ENCODE results near the gene ATP5MC3. TPM values are rescaled to one million over a fixed set of nuclear protein-coding genes. Genes with fewer than 3 reads are reported as not detected.

ATP5MC3 gene
- total RNA-seq, 4 donors from 2014 or later: 202 to 358 (median 221) TPM

DNA sequence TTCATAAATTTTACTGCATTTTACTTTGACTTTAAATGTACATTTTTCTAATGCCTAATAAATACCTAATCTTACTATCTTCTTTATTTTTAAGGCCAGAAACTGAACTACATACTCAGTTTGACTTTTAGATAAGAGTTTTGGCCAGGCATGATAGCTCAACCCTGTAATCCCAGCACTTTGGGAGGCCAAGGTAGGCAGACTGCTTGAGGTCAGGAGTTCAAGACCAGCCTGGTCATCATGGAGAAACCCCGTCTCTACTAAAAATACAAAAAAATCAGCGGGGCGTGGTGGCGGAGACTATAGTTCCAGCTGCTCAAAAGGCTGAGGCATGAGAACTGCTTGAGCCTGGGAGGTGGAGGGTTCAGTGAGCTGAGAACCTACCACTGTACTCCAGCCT, 22.6 kb downstream of the ATP5MC3 start:
- DNase-seq (no peak), ATAC-seq (no peak)
- H3K4me3 ChIP-seq: no peak overlapping the region
- H3K27ac ChIP-seq: no peak overlapping the region
- no peaks in the 10 kb centered on the region for H3K36me3 ChIP-seq
- TF ChIP-seq, protein P1, sequence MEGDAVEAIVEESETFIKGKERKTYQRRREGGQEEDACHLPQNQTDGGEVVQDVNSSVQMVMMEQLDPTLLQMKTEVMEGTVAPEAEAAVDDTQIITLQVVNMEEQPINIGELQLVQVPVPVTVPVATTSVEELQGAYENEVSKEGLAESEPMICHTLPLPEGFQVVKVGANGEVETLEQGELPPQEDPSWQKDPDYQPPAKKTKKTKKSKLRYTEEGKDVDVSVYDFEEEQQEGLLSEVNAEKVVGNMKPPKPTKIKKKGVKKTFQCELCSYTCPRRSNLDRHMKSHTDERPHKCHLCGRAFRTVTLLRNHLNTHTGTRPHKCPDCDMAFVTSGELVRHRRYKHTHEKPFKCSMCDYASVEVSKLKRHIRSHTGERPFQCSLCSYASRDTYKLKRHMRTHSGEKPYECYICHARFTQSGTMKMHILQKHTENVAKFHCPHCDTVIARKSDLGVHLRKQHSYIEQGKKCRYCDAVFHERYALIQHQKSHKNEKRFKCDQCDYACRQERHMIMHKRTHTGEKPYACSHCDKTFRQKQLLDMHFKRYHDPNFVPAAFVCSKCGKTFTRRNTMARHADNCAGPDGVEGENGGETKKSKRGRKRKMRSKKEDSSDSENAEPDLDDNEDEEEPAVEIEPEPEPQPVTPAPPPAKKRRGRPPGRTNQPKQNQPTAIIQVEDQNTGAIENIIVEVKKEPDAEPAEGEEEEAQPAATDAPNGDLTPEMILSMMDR (IDR thresholded peaks at IDR 0.05 in 4 of 5, conservative IDR thresholded peaks at IDR 0.05 in 1 of 5): no peak
- no peak for TF ChIP-seq POLR2A (IDR thresholded peaks at IDR 0.05)
- intact Hi-C loops (cut with DNase I; ENCODE audit: low total_unique reads): no loop called here
- in situ Hi-C loops (cut with MboI; ENCODE audit: low sequenced_read_pairs in 4 of 4): loop anchor here in 2 of 4 donors (25.0 kb wide), 1 partner anchor 672 kb away; the partner anchor contains the start of gene GPR155 (in 2 of the 2)
- H3K27me3 ChIP-seq: no peaks in the 10 kb centered on the region
- no peaks in the 10 kb centered on the region for H3K9me3 ChIP-seq
- H3K4me1 ChIP-seq: peaks cover 14 to 21% of the 10 kb centered on the region in 2 donors

DNA sequence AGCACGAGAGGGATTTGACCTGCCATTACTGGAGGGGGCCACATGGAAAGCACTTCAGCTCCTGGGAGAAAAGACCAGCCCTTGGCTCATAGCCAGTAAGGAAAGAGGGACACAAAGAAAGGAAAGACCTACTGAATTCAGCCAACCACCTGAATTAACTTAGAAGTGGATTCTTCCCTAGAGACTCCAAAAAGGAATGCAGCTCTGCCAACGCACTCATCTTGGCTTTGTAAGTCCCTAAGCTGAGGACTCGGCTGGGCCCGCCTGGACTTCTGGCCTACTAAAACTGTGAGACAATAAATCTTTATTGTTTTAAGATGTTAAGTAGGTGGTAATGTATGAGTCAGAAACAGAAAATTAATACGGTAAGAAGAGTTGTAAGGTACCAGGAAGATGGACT, 25.0 kb downstream of the ATP5MC3 start:
- TF ChIP-seq, protein P1 (IDR thresholded peaks at IDR 0.05 in 4 of 5, conservative IDR thresholded peaks at IDR 0.05 in 1 of 5): no peak
- no peak for TF ChIP-seq POLR2A (IDR thresholded peaks at IDR 0.05)
- Histone ChIP-seq H3K27me3 (no peaks in the 10 kb centered on the region), H3K27ac (no peak overlapping the region), H3K9me3 (no peaks in the 10 kb centered on the region), H3K36me3 (no peaks in the 10 kb centered on the region), H3K4me3 (no peak overlapping the region), H3K4me1 (peaks cover 28 to 33% of the 10 kb centered on the region in 2 donors)
- in situ Hi-C loops (cut with MboI; ENCODE audit: low sequenced_read_pairs in 4 of 4): loop anchor here in 2 of 4 donors (25.0 kb wide), 1 partner anchor 669 kb away; the partner anchor contains the start of gene GPR155 (in 2 of the 2)
- DNase-seq (no peak), ATAC-seq (no peak)
- intact Hi-C loops (cut with DNase I; ENCODE audit: low total_unique reads): no loop called here

DNA sequence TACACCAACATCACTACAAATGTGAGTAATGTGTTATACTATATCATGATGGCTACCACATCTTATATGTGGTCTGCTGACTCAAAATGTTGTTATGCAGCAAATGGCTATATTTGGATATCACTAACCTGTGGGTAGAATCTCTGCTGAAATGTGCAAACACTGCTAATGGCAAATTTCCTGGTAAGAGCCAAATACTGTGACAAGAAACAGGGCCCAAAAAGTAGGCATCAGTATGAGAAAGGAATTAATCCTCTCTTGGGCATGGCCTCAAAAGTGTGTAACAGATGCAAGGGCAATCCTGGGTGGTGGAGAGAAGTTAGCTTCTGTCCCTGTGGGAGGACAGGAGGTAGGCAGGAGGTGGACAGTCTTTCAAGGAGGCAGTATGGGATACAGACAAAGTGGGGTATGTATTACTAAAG, 26.8 kb downstream of the ATP5MC3 start:
- no peaks in the 10 kb centered on the region for H3K36me3 ChIP-seq
- TF ChIP-seq, protein P1 (IDR thresholded peaks at IDR 0.05 in 4 of 5, conservative IDR thresholded peaks at IDR 0.05 in 1 of 5): no peak
- intact Hi-C loops (cut with DNase I; ENCODE audit: low total_unique reads) (no loop called here), in situ Hi-C loops (cut with MboI; ENCODE audit: low sequenced_read_pairs in 4 of 4) (loop anchor here in 2 of 4 donors (25.0 kb wide), 1 partner anchor 667 kb away; the partner anchor contains the start of gene GPR155 (in 2 of the 2))
- DNase-seq: no peak
- no peak overlapping the region for H3K4me3 ChIP-seq
- no peak overlapping the region for H3K27ac ChIP-seq
- no peak for ATAC-seq
- H3K9me3 ChIP-seq: no peaks in the 10 kb centered on the region
- H3K4me1 ChIP-seq: peaks cover 32 to 34% of the 10 kb centered on the region in 2 donors
- no peaks in the 10 kb centered on the region for H3K27me3 ChIP-seq

DNA sequence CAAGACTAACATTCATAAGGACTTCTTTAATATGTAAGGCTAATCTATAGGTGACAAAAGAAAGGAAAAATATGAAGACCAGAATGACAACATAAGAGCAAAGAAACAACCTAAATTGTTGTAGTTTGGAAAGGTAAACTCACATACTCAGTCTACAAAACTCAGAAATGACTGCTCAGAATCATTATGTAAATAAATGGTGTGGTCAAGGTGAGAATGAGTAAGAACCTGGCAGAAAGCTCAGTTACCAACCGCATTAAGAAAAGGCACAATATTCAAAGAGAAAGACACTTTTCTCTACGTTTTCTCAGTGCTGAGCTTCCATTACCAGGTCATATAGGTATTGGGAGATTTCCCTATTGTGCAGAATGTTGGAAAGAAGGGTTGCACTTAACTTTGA, 29.3 kb downstream of the ATP5MC3 start:
- intact Hi-C loops (cut with DNase I; ENCODE audit: low total_unique reads): no loop called here
- in situ Hi-C loops (cut with MboI; ENCODE audit: low sequenced_read_pairs in 4 of 4): loop anchor here in 2 of 4 donors (25.0 kb wide), 1 partner anchor 665 kb away; the partner anchor contains the start of gene GPR155 (in 2 of the 2)
- no peak overlapping the region for H3K4me3 ChIP-seq
- no peak overlapping the region for H3K27ac ChIP-seq
- TF ChIP-seq, protein P1 (IDR thresholded peaks at IDR 0.05 in 4 of 5, conservative IDR thresholded peaks at IDR 0.05 in 1 of 5): no peak
- TF ChIP-seq POLR2A (IDR thresholded peaks at IDR 0.05): no peak
- peaks cover 43 to 46% of the 10 kb centered on the region in 2 donors for H3K4me1 ChIP-seq
- ATAC-seq (no peak), DNase-seq (no peak)
- no peaks in the 10 kb centered on the region for H3K27me3 ChIP-seq
- H3K36me3 ChIP-seq: no peaks in the 10 kb centered on the region
- H3K9me3 ChIP-seq: no peaks in the 10 kb centered on the region

DNA sequence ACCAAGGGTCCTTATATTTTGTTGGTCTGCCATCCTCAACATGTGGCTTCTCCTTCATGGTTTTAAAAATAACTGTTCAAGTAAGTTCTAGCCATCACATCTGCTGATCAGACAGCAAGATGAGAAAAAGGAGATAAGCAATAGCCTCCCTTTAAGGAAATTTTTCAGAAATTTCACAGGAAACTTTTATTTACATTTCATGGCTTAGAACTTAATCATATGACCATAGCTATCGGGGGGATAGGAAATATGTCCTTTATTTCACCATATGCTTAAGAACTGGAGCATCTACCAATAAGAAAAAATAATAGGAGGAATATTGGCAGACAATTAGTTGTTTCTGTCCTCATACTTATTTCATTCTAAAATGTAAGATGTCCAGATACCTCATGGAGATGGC, 29.7 kb downstream of the ATP5MC3 start:
- H3K27ac ChIP-seq: no peak overlapping the region
- no peaks in the 10 kb centered on the region for H3K27me3 ChIP-seq
- no peak overlapping the region for H3K4me3 ChIP-seq
- TF ChIP-seq POLR2A (IDR thresholded peaks at IDR 0.05): no peak
- TF ChIP-seq, protein P1 (IDR thresholded peaks at IDR 0.05 in 4 of 5, conservative IDR thresholded peaks at IDR 0.05 in 1 of 5): no peak
- intact Hi-C loops (cut with DNase I; ENCODE audit: low total_unique reads): no loop called here
- in situ Hi-C loops (cut with MboI; ENCODE audit: low sequenced_read_pairs in 4 of 4): loop anchor here in 2 of 4 donors (25.0 kb wide), 1 partner anchor 664 kb away; the partner anchor contains the start of gene GPR155 (in 2 of the 2)
- peaks cover 43 to 46% of the 10 kb centered on the region in 2 donors for H3K4me1 ChIP-seq
- ATAC-seq (no peak), DNase-seq (no peak)
- H3K36me3 ChIP-seq: no peaks in the 10 kb centered on the region
- H3K9me3 ChIP-seq: no peaks in the 10 kb centered on the region
